Neural cell (in vitro differentiated cells): ENCODE measurements around the gene SLC2A4RG.

ENCODE experiments used
- CTCF ChIP-seq: fragments of 450-650 bp; IDR thresholded peaks from 2 replicates; pipeline ENCODE4 v1.5.1; 2014; ENCODE audit warnings: antibody characterized with exemption, mild to moderate bottlenecking, moderate library complexity; ENCODE audit not compliant: poor library complexity, severe bottlenecking
- EP300 ChIP-seq: fragments of 450-650 bp; conservative IDR thresholded peaks from 2 replicates; pipeline ENCODE4 v1.6.1; 2014; ENCODE audit warnings: antibody characterized with exemption, mild to moderate bottlenecking, moderate library complexity; ENCODE audit not compliant: poor library complexity, severe bottlenecking
- EZH2 ChIP-seq: fragments of 200-600, 300-800 bp; shearing (Covaris generic), sonication (generic); IDR thresholded peaks from 2 replicates; pipeline ENCODE4 v1.6.1; 2014; ENCODE audit warnings: antibody characterized with exemption, low read length, borderline replicate concordance, mild to moderate bottlenecking; ENCODE audit not compliant: insufficient read depth, poor library complexity, severe bottlenecking
- POLR2AphosphoS5 ChIP-seq: IDR thresholded peaks from 2 replicates; pipeline ENCODE4 v1.6.1; 2012
- RAD21 ChIP-seq: fragments of 450-650 bp; conservative IDR thresholded peaks from 2 replicates; pipeline ENCODE4 v1.6.1; 2014; ENCODE audit warnings: antibody characterized with exemption, mild to moderate bottlenecking, moderate library complexity
- REST ChIP-seq: IDR thresholded peaks from 2 replicates; pipeline ENCODE4 v1.6.1; 2012; ENCODE audit warnings: borderline replicate concordance
- SMC3 ChIP-seq: fragments of 450-650 bp; conservative IDR thresholded peaks from 2 replicates; pipeline ENCODE4 v1.6.1; 2014; ENCODE audit warnings: antibody characterized with exemption, mild to moderate bottlenecking, moderate library complexity; ENCODE audit not compliant: poor library complexity
- TAF1 ChIP-seq: IDR thresholded peaks from 2 replicates; pipeline ENCODE4 v1.6.1; 2012; ENCODE audit warnings: low read depth

- TF ChIP-seq CTCF, result no peak
- TF ChIP-seq TAF1, result no peak
- no peak for TF ChIP-seq EZH2
- TF ChIP-seq RAD21, result no peak
- no peak for TF ChIP-seq EP300
- TF ChIP-seq SMC3, result no peak
- no peak for TF ChIP-seq POLR2AphosphoS5
- no peak for TF ChIP-seq REST
These were observed 48.2 kb downstream of the SLC2A4RG start for GRCh38 chr20:63787749-63788148.
